Nephron (organoid): Measurements from ENCODE around the gene GLT1D1.

Experiments used
- H3K27ac Mint-ChIP-seq, 3 experiments: 2 replicates each; pipeline ENCODE4 v1.8.0; 2020; ENCODE audit warnings: mixed read lengths in 3 of 3, mild to moderate bottlenecking in 2 of 3, moderate library complexity in 1 of 3
- H3K27me3 Mint-ChIP-seq: 2 replicates; pipeline ENCODE4 v1.8.0; 2021; ENCODE audit warnings: low read depth, mild to moderate bottlenecking, moderate library complexity, mixed read lengths
- H3K36me3 Mint-ChIP-seq: 2 replicates; pipeline ENCODE4 v1.8.0; 2020; ENCODE audit warnings: low read depth, mixed read lengths
- H3K4me1 Mint-ChIP-seq: 2 replicates; pipeline ENCODE4 v1.8.0; 2020; ENCODE audit warnings: mixed read lengths
- H3K4me3 Mint-ChIP-seq, 3 experiments: 2 replicates each; pipeline ENCODE4 v1.8.0; 2020; ENCODE audit warnings: mild to moderate bottlenecking in 3 of 3, mixed read lengths in 3 of 3, moderate library complexity in 2 of 3
- H3K9me3 Mint-ChIP-seq: 2 replicates; pipeline ENCODE4 v1.8.0; 2020; ENCODE audit warnings: mixed read lengths
- CTCF ChIP-seq, 3 experiments: fragments of 200-600 bp; sonication (generic); IDR thresholded peaks; one replicate each; pipeline ENCODE4 v1.5.0; 2021; ENCODE audit warnings: antibody characterized with exemption in 3 of 3; ENCODE audit not compliant: unreplicated experiment in 3 of 3

Gene GLT1D1

GRCh38 chr12:128966203-128966810, 113.0 kb downstream of the GLT1D1 start:
- no peak for TF ChIP-seq CTCF (IDR thresholded peaks at IDR 0.05; ENCODE audit: unreplicated experiment in 3 of 3)
- peaks cover 4% of the 10 kb centered on the region for H3K36me3 Mint-ChIP-seq
- no peak overlapping the region for H3K4me3 Mint-ChIP-seq
- H3K27me3 Mint-ChIP-seq, result peaks cover 39% of the 10 kb centered on the region
- no peak overlapping the region for H3K27ac Mint-ChIP-seq
- peaks cover 6% of the 10 kb centered on the region for H3K9me3 Mint-ChIP-seq
- H3K4me1 Mint-ChIP-seq, result peaks cover 13% of the 10 kb centered on the region

GRCh38 chr12:128968668-128969067, 115.4 kb downstream of the GLT1D1 start:
- Mint-ChIP-seq H3K27ac (no peak overlapping the region), H3K36me3 (peaks cover 4% of the 10 kb centered on the region), H3K27me3 (peaks cover 54% of the 10 kb centered on the region), H3K9me3 (peaks cover 4% of the 10 kb centered on the region), H3K4me3 (peak overlapping the region in 1 of 3 experiments; percentile 3), H3K4me1 (peaks cover 13% of the 10 kb centered on the region)
- TF ChIP-seq CTCF (IDR thresholded peaks at IDR 0.05; ENCODE audit: unreplicated experiment in 3 of 3), result no peak

DNA sequence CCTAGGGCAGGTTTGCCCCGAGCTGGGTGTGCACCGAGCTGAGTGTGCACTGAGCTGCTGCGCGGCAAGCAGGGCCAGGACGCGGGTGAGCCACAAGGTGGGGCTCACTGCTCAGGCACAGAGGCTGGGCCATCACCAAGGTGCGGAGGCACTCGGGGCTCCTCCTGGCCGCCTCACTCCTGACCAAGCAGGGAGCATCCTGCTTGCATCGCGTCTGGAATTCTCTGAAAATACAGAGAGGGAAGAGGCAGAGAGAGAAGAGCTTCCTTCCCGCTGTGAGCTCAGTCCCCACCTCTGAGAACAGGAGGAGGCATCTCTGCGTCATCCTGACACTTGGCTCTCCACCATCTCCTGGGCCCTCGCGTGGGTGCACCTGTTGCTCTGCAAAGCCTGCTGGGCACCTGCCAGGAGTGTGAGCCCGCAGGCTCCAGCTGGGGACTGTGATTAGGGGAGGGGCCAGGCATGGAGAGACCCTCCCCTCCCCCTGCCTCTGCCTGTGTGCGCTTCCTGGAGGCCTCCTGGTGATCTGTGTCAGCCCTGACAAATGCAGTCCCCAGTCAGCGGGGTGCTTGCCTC, 116.3 kb downstream of the GLT1D1 start:
- Mint-ChIP-seq H3K27ac (no peak overlapping the region), H3K4me3 (peak overlapping the region in 1 of 3 experiments; percentile 11), H3K4me1 (peaks cover 17% of the 10 kb centered on the region), H3K36me3 (peaks cover 2% of the 10 kb centered on the region), H3K27me3 (peaks cover 62% of the 10 kb centered on the region), H3K9me3 (peaks cover 3% of the 10 kb centered on the region)
- peak; percentile 52 to 70 (median 56) for TF ChIP-seq CTCF (IDR thresholded peaks at IDR 0.05; ENCODE audit: unreplicated experiment in 3 of 3)

DNA sequence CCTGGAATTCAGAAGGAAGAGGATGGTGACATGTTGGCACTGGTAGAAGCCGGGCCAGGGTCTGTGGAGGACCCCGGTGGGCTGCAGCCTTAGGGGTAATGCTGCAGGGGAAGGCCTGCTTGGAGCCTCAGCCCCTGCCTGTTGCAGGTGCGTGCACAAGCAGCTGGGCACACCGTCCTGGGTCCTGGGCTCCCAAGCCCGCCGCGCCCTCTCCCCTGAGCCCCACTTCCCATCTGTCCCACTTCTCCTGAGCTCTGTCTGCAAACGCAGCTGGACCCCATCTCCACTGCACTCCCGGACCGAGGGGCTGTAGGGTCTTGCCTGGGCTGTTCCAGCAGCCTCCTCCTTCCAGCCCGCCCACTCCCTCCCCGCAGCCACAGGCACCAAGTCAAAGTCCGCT, 116.8 kb downstream of the GLT1D1 start:
- Mint-ChIP-seq H3K4me1 (peaks cover 21% of the 10 kb centered on the region), H3K9me3 (no peaks in the 10 kb centered on the region), H3K27ac (no peak overlapping the region), H3K36me3 (no peaks in the 10 kb centered on the region), H3K27me3 (peaks cover 63% of the 10 kb centered on the region), H3K4me3 (no peak overlapping the region)
- TF ChIP-seq CTCF (IDR thresholded peaks at IDR 0.05; ENCODE audit: unreplicated experiment in 3 of 3), result no peak

- no peak overlapping the region for H3K4me3 Mint-ChIP-seq
- no peaks in the 10 kb centered on the region for H3K36me3 Mint-ChIP-seq
- H3K4me1 Mint-ChIP-seq, result peaks cover 21% of the 10 kb centered on the region
- H3K27me3 Mint-ChIP-seq, result peaks cover 69% of the 10 kb centered on the region
- H3K27ac Mint-ChIP-seq, result no peak overlapping the region
- H3K9me3 Mint-ChIP-seq, result no peaks in the 10 kb centered on the region
- no peak for TF ChIP-seq CTCF (IDR thresholded peaks at IDR 0.05; ENCODE audit: unreplicated experiment in 3 of 3)
Observed at GRCh38 chr12:128970941-128971340, 117.7 kb downstream of the GLT1D1 start.

- Mint-ChIP-seq H3K27ac (no peak overlapping the region), H3K4me1 (peaks cover 21% of the 10 kb centered on the region), H3K27me3 (peaks cover 78% of the 10 kb centered on the region), H3K9me3 (no peaks in the 10 kb centered on the region), H3K36me3 (no peaks in the 10 kb centered on the region), H3K4me3 (no peak overlapping the region)
- TF ChIP-seq CTCF (IDR thresholded peaks at IDR 0.05; ENCODE audit: unreplicated experiment in 3 of 3), result no peak
Observed at GRCh38 chr12:128971802-128972201, 118.5 kb downstream of the GLT1D1 start.
